IMR-90 (cell line): ENCODE measurements around the gene EPHA2. TPM values are rescaled to one million over a fixed set of nuclear protein-coding genes. Genes with fewer than 3 reads are reported as not detected.

ENCODE experiments used
- ATAC-seq: fragments of 200-7000 bp; cut with Tn5 transposase; 2 replicates; pipeline ENCODE4 v1.9.1; 2020; ENCODE audit warnings: low read depth, mild to moderate bottlenecking, moderate library complexity
- BruUV-seq: library from RNA; stranded (reverse); fragments of 400-500 nt; replicated peaks from 2 replicates; lab custom pipeline; 2021; lab: Mats Ljungman, UMichigan
- CTCF ChIA-PET: fragments of 300-600 bp; formaldehyde crosslinking; extraction: SDS; loops from one replicate; lab custom pipeline; 2021; ENCODE audit warnings: antibody characterized with exemption; lab: Yijun Ruan, JAX
- POLR2A ChIA-PET: fragments of 300-600 bp; sonication (Branson Sonifier 250); formaldehyde crosslinking; loops from one replicate; lab custom pipeline; 2022; ENCODE audit warnings: antibody characterized with exemption; ENCODE audit not compliant: unreplicated experiment; lab: Charles Lee
- DNase-seq: peaks from one replicate; pipeline ENCODE4 v3.0.0; 2013
- H2AFZ ChIP-seq: replicated peaks from 2 replicates; pipeline ENCODE3; 2013; ENCODE audit warnings: low read length, mild to moderate bottlenecking; ENCODE audit not compliant: poor library complexity
- H2AK5ac ChIP-seq: 2 replicates; pipeline ENCODE4 v1.6.1; 2013; ENCODE audit warnings: low read depth, low read length, inconsistent platforms
- H2AK9ac ChIP-seq: replicated peaks from 2 replicates; pipeline ENCODE3; 2013; ENCODE audit warnings: mild to moderate bottlenecking, low read depth, low read length, moderate library complexity; ENCODE audit not compliant: poor library complexity
- H2BK120ac ChIP-seq: 2 replicates; pipeline ENCODE4 v1.6.1; 2013; ENCODE audit warnings: low read depth, low read length, inconsistent platforms
- H2BK15ac ChIP-seq: 3 replicates; pipeline ENCODE4 v1.6.1; 2013; ENCODE audit warnings: low read depth, low read length, inconsistent platforms
- H2BK20ac ChIP-seq: 2 replicates; pipeline ENCODE4 v1.6.1; 2013; ENCODE audit warnings: low read depth, mild to moderate bottlenecking, inconsistent platforms, low read length, moderate library complexity
- H2BK5ac ChIP-seq: 2 replicates; pipeline ENCODE4 v1.6.1; 2013; ENCODE audit warnings: mild to moderate bottlenecking, low read depth, low read length, inconsistent platforms; ENCODE audit not compliant: poor library complexity, severe bottlenecking
- H3K14ac ChIP-seq: replicated peaks from 2 replicates; pipeline ENCODE4 v1.6.1; 2013; ENCODE audit warnings: low read depth, low read length, inconsistent platforms
- H3K18ac ChIP-seq: 2 replicates; pipeline ENCODE4 v1.6.1; 2013; ENCODE audit warnings: low read depth, low read length, control low read depth
- H3K23ac ChIP-seq: 2 replicates; pipeline ENCODE4 v1.6.1; 2013; ENCODE audit warnings: low read depth, low read length, inconsistent platforms
- H3K27ac ChIP-seq: 2 replicates; pipeline ENCODE4 v1.5.1; 2013; ENCODE audit warnings: mild to moderate bottlenecking, control low read depth, low read length; ENCODE audit not compliant: insufficient read depth
- H3K27me3 ChIP-seq: 2 replicates; pipeline ENCODE4 v1.6.1; 2013; ENCODE audit warnings: low read length; ENCODE audit not compliant: control insufficient read depth, insufficient read depth
- H3K36me3 ChIP-seq: 2 replicates; pipeline ENCODE4 v1.6.1; 2013; ENCODE audit warnings: low read length, mixed read lengths; ENCODE audit not compliant: control insufficient read depth, insufficient read depth
- H3K4ac ChIP-seq: 2 replicates; pipeline ENCODE4 v1.6.1; 2013; ENCODE audit warnings: low read depth, low read length, inconsistent platforms
- H3K4me1 ChIP-seq: 2 replicates; pipeline ENCODE4 v1.6.1; 2013; ENCODE audit warnings: low read length, mixed read lengths; ENCODE audit not compliant: control insufficient read depth, insufficient read depth
- H3K4me2 ChIP-seq: 2 replicates; pipeline ENCODE4 v1.6.1; 2013; ENCODE audit warnings: low read depth, mild to moderate bottlenecking, control low read depth, low read length, moderate library complexity
- H3K4me3 ChIP-seq: 2 replicates; pipeline ENCODE4 v1.5.1; 2013; ENCODE audit warnings: low read depth, mild to moderate bottlenecking, control low read depth, low read length, moderate library complexity; ENCODE audit not compliant: insufficient read depth
- H3K56ac ChIP-seq: 2 replicates; pipeline ENCODE4 v1.6.1; 2013; ENCODE audit warnings: low read length, inconsistent platforms; ENCODE audit not compliant: insufficient read depth; ENCODE audit errors: extremely low read depth
- H3K79me1 ChIP-seq, 2 experiments: 2 replicates each; pipeline ENCODE4 v1.6.1; 2013; ENCODE audit warnings: low read length in 2 of 2, inconsistent platforms in 1 of 2, low read depth in 1 of 2
- H3K9ac ChIP-seq: 2 replicates; pipeline ENCODE4 v1.6.1; 2013; ENCODE audit warnings: low read depth, low read length, control low read depth
- H3K9me1 ChIP-seq: 2 replicates; pipeline ENCODE4 v1.6.1; 2013; ENCODE audit warnings: low read length, inconsistent platforms; ENCODE audit not compliant: insufficient read depth
- H3K9me3 ChIP-seq: 2 replicates; pipeline ENCODE4 v1.6.1; 2013; ENCODE audit warnings: low read length; ENCODE audit not compliant: control insufficient read depth, insufficient read depth
- H4K20me1 ChIP-seq: 2 replicates; pipeline ENCODE4 v1.6.1; 2013; ENCODE audit warnings: low read length, inconsistent platforms; ENCODE audit not compliant: insufficient read depth
- H4K5ac ChIP-seq: 2 replicates; pipeline ENCODE4 v1.6.1; 2013; ENCODE audit warnings: mild to moderate bottlenecking, low read depth, low read length, control low read depth
- H4K8ac ChIP-seq, 2 experiments: 2 replicates each; pipeline ENCODE4 v1.6.1; 2013; ENCODE audit warnings: low read depth in 2 of 2, low read length in 2 of 2, control low read depth in 1 of 2, inconsistent platforms in 1 of 2
- H4K91ac ChIP-seq: 2 replicates; pipeline ENCODE4 v1.6.1; 2013; ENCODE audit warnings: low read depth, low read length, inconsistent platforms; ENCODE audit not compliant: insufficient read depth
- CTCF ChIP-seq: conservative IDR thresholded peaks from 2 replicates; pipeline ENCODE4 v1.5.1; 2012; ENCODE audit warnings: mild to moderate bottlenecking, low read depth, low read length, improper control_type of control experiment
- ELK1 ChIP-seq: fragments of 150-350 bp; IDR thresholded peaks from 2 replicates; pipeline ENCODE4 v1.6.1; 2016; ENCODE audit warnings: low read depth, mild to moderate bottlenecking, low read length, moderate library complexity, borderline replicate concordance
- FOS ChIP-seq: fragments of 150-350 bp; IDR thresholded peaks from 2 replicates; pipeline ENCODE4 v1.6.1; 2016; ENCODE audit warnings: low read depth, low read length
- MAZ ChIP-seq: IDR thresholded peaks from 2 replicates; pipeline ENCODE4 v1.6.1; 2012; ENCODE audit warnings: low read depth, mild to moderate bottlenecking, low read length, improper control_type of control experiment, moderate library complexity, borderline replicate concordance
- MXI1 ChIP-seq: IDR thresholded peaks from 2 replicates; pipeline ENCODE4 v1.6.1; 2012; ENCODE audit warnings: low read depth, mild to moderate bottlenecking, low read length, moderate library complexity, borderline replicate concordance
- POLR2A ChIP-seq: IDR thresholded peaks from 2 replicates; pipeline ENCODE4 v1.6.1; 2012; ENCODE audit warnings: mild to moderate bottlenecking, low read depth, low read length
- WGBS, 2 experiments: methylation state at CpG; one replicate each; pipeline versions ENCODE4 v1.1.5 to v1.1.7; 2013; ENCODE audit warnings: missing lambda C conversion rate in 2 of 2; ENCODE audit not compliant: insufficient read length in 1 of 2; ENCODE audit errors: extremely low coverage in 2 of 2; 5-methylcytosine and 5-hydroxymethylcytosine counted together
- dilution Hi-C: fragments of 300-500 bp; cut with HindIII; formaldehyde crosslinking; loops from one replicate; pipeline ENCODE4 v1.14.3; 2018; ENCODE audit warnings: low sequenced_read_pairs; ENCODE audit not compliant: unreplicated experiment
- in situ Hi-C: fragments of 300-500 bp; cut with MboI; formaldehyde crosslinking; loops from 3 replicates; pipeline ENCODE4 v1.14.3; 2019; ENCODE audit warnings: low sequenced_read_pairs, inconsistent platforms, mixed read lengths
- intact Hi-C: fragments of 100-400 bp; cut with micrococcal nuclease; formaldehyde crosslinking; loops from 2 replicates; pipeline ENCODE4 v1.10.0; 2022
- polyA plus RNA-seq, 3 experiments: library from polyadenylated mRNA; depleted of rRNA; stranded (reverse); fragments of >200 nt; gene quantifications; 2 replicates each; pipeline ENCODE4 v1.2.3, GENCODE V29; 2012; ENCODE audit warnings: low replicate concordance in 1 of 3
- total RNA-seq: library from RNA; depleted of rRNA; stranded (reverse); fragments of >200 nt; gene quantifications from 2 replicates; pipeline ENCODE4 v1.2.3, GENCODE V29; 2012

Gene EPHA2
- total and polyA plus RNA-seq, 2 of the 4 experiments (the other 2 are of a cell fraction): 24.0 to 72.6 TPM

- no peak for TF ChIP-seq CTCF
These were observed 33.5 kb downstream of the EPHA2 start (continued) for GRCh38 chr1:16122350-16122881.

GRCh38 chr1:16120940-16121410 lies 34.9 kb downstream of the EPHA2 start:
- CTCF ChIA-PET: interaction anchor here (0.7 kb wide), 1 partner anchor 503 kb away, joined by 5 read pairs; no protein-coding TSS in a partner anchor
- no peak overlapping the region for H3K18ac ChIP-seq
- peaks cover 21% of the 10 kb centered on the region for H3K36me3 ChIP-seq
- TF ChIP-seq POLR2A (no peak), ELK1 (no peak), FOS (no peak), CTCF (no peak), MAZ (no peak), MXI1 (no peak)
- H4K8ac ChIP-seq: no peak overlapping the region
- dilution Hi-C loops (no loop called here), intact Hi-C loops (no loop called here), in situ Hi-C loops (no loop called here)
- no peak overlapping the region for H3K27ac ChIP-seq
- peaks cover 13% of the 10 kb centered on the region for H3K4me1 ChIP-seq
- H2BK120ac ChIP-seq: no peak overlapping the region
- no peak overlapping the region for H2BK5ac ChIP-seq
- H3K9ac ChIP-seq: no peak overlapping the region
- POLR2A ChIA-PET: interaction anchor here (0.6 to 0.7 kb wide), 2 partner anchors 8 to 22 kb away, joined by 4 to 8 read pairs; no protein-coding TSS in a partner anchor
- H3K23ac ChIP-seq: no peak overlapping the region
- H3K56ac ChIP-seq: no peak overlapping the region
- no peak for DNase-seq
- no CpG with 5 or more reads among the region's 4 CpGs for WGBS, 2 experiments
- H2AK5ac ChIP-seq: peak overlapping the region; percentile 20; the same call in 1 of the 2 replicates
- H4K20me1 ChIP-seq: peaks cover 32% of the 10 kb centered on the region
- no peak overlapping the region for H3K4ac ChIP-seq
- H3K9me3 ChIP-seq: no peaks in the 10 kb centered on the region
- H2BK20ac ChIP-seq: no peak overlapping the region
- H3K27me3 ChIP-seq: no peaks in the 10 kb centered on the region
- H3K4me2 ChIP-seq: no peak overlapping the region
- H4K5ac ChIP-seq: no peak overlapping the region
- peaks cover 13% of the 10 kb centered on the region for H3K9me1 ChIP-seq
- no peak overlapping the region for H3K4me3 ChIP-seq
- no peak overlapping the region for H2BK15ac ChIP-seq
- ATAC-seq: no peak
- no peak overlapping the region for H4K91ac ChIP-seq
- H3K79me1 ChIP-seq: peaks cover 6 to 28% of the 10 kb centered on the region in 2 experiments
- H3K14ac ChIP-seq: no peak overlapping the region; the same call in 1 of the 2 replicates
- H2AFZ ChIP-seq: no peak overlapping the region
- no peak overlapping the region for H2AK9ac ChIP-seq
- BruUV-seq: no TSS peak
